Motor neuron (in vitro differentiated cells): ENCODE results near the gene ARMC3. TPM values are rescaled to one million over a fixed set of nuclear protein-coding genes. Genes with fewer than 3 reads are reported as not detected.

Experiments used
- ATAC-seq, 8 experiments: fragments of 200-7000 bp; cut with Tn5 transposase; replicated peaks in 6 of 8; 2 replicates each; pipeline ENCODE4 v1.8.0; 2021; ENCODE audit warnings: mild to moderate bottlenecking in 8 of 8, moderate library complexity in 8 of 8
- H3K27ac ChIP-seq, 2 donors: fragments of 250-450 bp; sonication (Bioruptor Pico); 2 replicates each; pipeline ENCODE4 v1.9.0; 2021; ENCODE audit warnings: antibody characterized with exemption in 2 of 2, mild to moderate bottlenecking in 2 of 2, moderate library complexity in 1 of 2
- H3K4me1 ChIP-seq, 2 donors: fragments of 250-450 bp; sonication (Bioruptor Pico); replicated peaks in 1 of 2; 2 replicates each; pipeline ENCODE4 v1.6.1; 2021; ENCODE audit warnings: antibody characterized with exemption in 2 of 2, mild to moderate bottlenecking in 2 of 2, moderate library complexity in 1 of 2
- H3K4me3 ChIP-seq, 5 donors: fragments of 250-450 bp; sonication (Bioruptor Pico); 2 replicates each; pipeline ENCODE4 v1.9.0; 2021; ENCODE audit warnings: antibody characterized with exemption in 5 of 5, mild to moderate bottlenecking in 5 of 5, moderate library complexity in 4 of 5
- WGBS, 10 experiments: fragments of 450-650 bp; shearing (Covaris generic); methylation state at CpG; one replicate each; pipeline ENCODE4 v1.0.0; 2022; 5-methylcytosine and 5-hydroxymethylcytosine counted together
- in situ Hi-C, 9 experiments: fragments of 400-800 bp; cut with MboI; loops; one replicate each; pipeline ENCODE4 v1.15.0; 2021; ENCODE audit warnings: low sequenced_read_pairs in 9 of 9, low pct_unique_long_range_greater_than_20kb in 2 of 9; ENCODE audit not compliant: unreplicated experiment in 9 of 9
- total RNA-seq, 8 experiments: library from RNA; unstranded; fragments of 300-600 nt; gene quantifications; 2 replicates each; pipeline versions ENCODE4 v1.2.3 to v1.2.4, GENCODE V29; 2022

ARMC3 gene
- total RNA-seq, 8 experiments from 2014 or later, result 0.21 to 43.8 (median 0.92) TPM

- H3K4me1 ChIP-seq, result no peaks in the 10 kb centered on the region
- ATAC-seq, result no peak
- 71 to 100% (median 91%) methylated on average over 1 to 2 of the region's 2 CpGs for WGBS, 10 experiments
- H3K4me3 ChIP-seq, result no peak overlapping the region
- no peak overlapping the region for H3K27ac ChIP-seq
- in situ Hi-C loops, result no loop called here
Measured at GRCh38 chr10:23078114-23078513, 150.3 kb downstream of the ARMC3 start.

- H3K4me1 ChIP-seq, result no peaks in the 10 kb centered on the region
- in situ Hi-C loops, result no loop called here
- no peak for ATAC-seq
- H3K27ac ChIP-seq, result no peak overlapping the region
- 0 to 100% (median 84%) methylated on average over 1 to 4 of the region's 4 CpGs; no CpG with 5 or more reads in 5 of the 10 experiments for WGBS, 10 experiments
- no peak overlapping the region for H3K4me3 ChIP-seq
Measured at GRCh38 chr10:23079700-23080099, 151.8 kb downstream of the ARMC3 start.

GRCh38 chr10:23080262-23080661 is 152.4 kb downstream of the ARMC3 start:
- no peak for ATAC-seq
- Histone ChIP-seq H3K4me3 (no peak overlapping the region), H3K4me1 (no peaks in the 10 kb centered on the region), H3K27ac (no peak overlapping the region)
- 23 to 100% (median 76%) methylated on average over 2 to 7 of the region's 7 CpGs; no CpG with 5 or more reads in 2 of the 10 experiments for WGBS, 10 experiments
- in situ Hi-C loops, result no loop called here

GRCh38 chr10:23081221-23081750 is 153.4 kb downstream of the ARMC3 start:
- H3K4me1 ChIP-seq, result no peaks in the 10 kb centered on the region
- ATAC-seq, result peak in 2 of 8 experiments; percentile 46 to 61
- in situ Hi-C loops, result no loop called here
- H3K4me3 ChIP-seq, result no peak overlapping the region
- no peak overlapping the region for H3K27ac ChIP-seq
- 0 to 100% (median 75%) methylated on average over 1 to 7 of the region's 7 CpGs for WGBS, 10 experiments

GRCh38 chr10:23081891-23082290 is 154.0 kb downstream of the ARMC3 start:
- ATAC-seq, result peak in 3 of 8 experiments; percentile 36 to 48 (median 46)
- Histone ChIP-seq H3K4me3 (no peak overlapping the region), H3K4me1 (no peaks in the 10 kb centered on the region), H3K27ac (no peak overlapping the region)
- 40 to 100% (median 84%) methylated on average over 1 to 4 of the region's 4 CpGs; no CpG with 5 or more reads in 4 of the 10 experiments for WGBS, 10 experiments
- in situ Hi-C loops, result no loop called here

Other genes with a start within 250 kb of the ARMC3 start
- 10 to 100 TPM; 16.2 to 39.4 (median 32.4) TPM for gene PIP4K2A, start 213.5 kb upstream of the ARMC3 start, total RNA-seq
- gene MSRB2, start 167.5 kb downstream of the ARMC3 start, total RNA-seq, result 10 to 100 TPM; 15.0 to 27.3 (median 19.8) TPM